ENCODE measurements around the gene DMAC2. TPM values are rescaled to one million over a fixed set of nuclear protein-coding genes. Genes with fewer than 3 reads are reported as not detected.
"Not testable (repeated sequence)": the region's sequence is repeated elsewhere in the genome, so short reads cannot be mapped to it uniquely, and the experiment has no call there.

Gene DMAC2
- polyA plus RNA-seq, 3 donors: 50.5 to 73.2 (median 59.1) TPM

GRCh38 chr19:41452584-41453275 lies 13.0 kb upstream of the DMAC2 start:
- DNase-seq (ENCODE audit: extremely low read depth in 1 of 11, low read depth in 9 of 11, low spot score in 4 of 11): no peak

- no peak for DNase-seq (ENCODE audit: extremely low read depth in 1 of 11, low read depth in 9 of 11, low spot score in 4 of 11)
Measured at GRCh38 chr19:41449865-41450178, 10.1 kb upstream of the DMAC2 start.

GRCh38 chr19:41449079-41449864 lies 9.6 kb upstream of the DMAC2 start:
- peak in 10 of 11 donors; percentile 46 to 60 (median 54) for DNase-seq (ENCODE audit: extremely low read depth in 1 of 11, low read depth in 9 of 11, low spot score in 4 of 11)

- no peak for DNase-seq (ENCODE audit: extremely low read depth in 1 of 11, low read depth in 9 of 11, low spot score in 4 of 11)
Measured at GRCh38 chr19:41447732-41448332, 8.1 kb upstream of the DMAC2 start.

- DNase-seq (ENCODE audit: extremely low read depth in 1 of 11, low read depth in 9 of 11, low spot score in 4 of 11): no peak
Measured at GRCh38 chr19:41445575-41445974, 5.9 kb upstream of the DMAC2 start.

GRCh38 chr19:41443813-41444455 lies 4.2 kb upstream of the DMAC2 start:
- no peak for DNase-seq (ENCODE audit: extremely low read depth in 1 of 11, low read depth in 9 of 11, low spot score in 4 of 11)

GRCh38 chr19:41442473-41443355 lies 3.0 kb upstream of the DMAC2 start, which contains the start of gene ERICH4:
Gene ERICH4, plus strand, starts transcription at chr19:41443156. Its CDS starts 14 bp downstream, at chr19:41443170.
- DNase-seq (ENCODE audit: extremely low read depth in 1 of 11, low read depth in 9 of 11, low spot score in 4 of 11): no peak

GRCh38 chr19:41441321-41441945 lies 1.7 kb upstream of the DMAC2 start:
- no peak for DNase-seq (ENCODE audit: extremely low read depth in 1 of 11, low read depth in 9 of 11, low spot score in 4 of 11)

GRCh38 chr19:41437944-41438574 lies 1.7 kb downstream of the DMAC2 start:
- no peak for DNase-seq (ENCODE audit: extremely low read depth in 1 of 11, low read depth in 9 of 11, low spot score in 4 of 11)

GRCh38 chr19:41436674-41436951 lies 3.1 kb downstream of the DMAC2 start:
- DNase-seq (ENCODE audit: extremely low read depth in 1 of 11, low read depth in 9 of 11, low spot score in 4 of 11): no peak

GRCh38 chr19:41435936-41436673 lies 3.6 kb downstream of the DMAC2 start:
- DNase-seq (ENCODE audit: extremely low read depth in 1 of 11, low read depth in 9 of 11, low spot score in 4 of 11): no peak

GRCh38 chr19:41435376-41435775 lies 4.3 kb downstream of the DMAC2 start:
- DNase-seq (ENCODE audit: extremely low read depth in 1 of 11, low read depth in 9 of 11, low spot score in 4 of 11): not testable (repeated sequence)

- DNase-seq (ENCODE audit: extremely low read depth in 1 of 11, low read depth in 9 of 11, low spot score in 4 of 11): no peak
Measured at GRCh38 chr19:41434450-41434849, 5.3 kb downstream of the DMAC2 start.

- no peak for DNase-seq (ENCODE audit: extremely low read depth in 1 of 11, low read depth in 9 of 11, low spot score in 4 of 11)
Measured at GRCh38 chr19:41433171-41433570, 6.5 kb downstream of the DMAC2 start.

- no peak for DNase-seq (ENCODE audit: extremely low read depth in 1 of 11, low read depth in 9 of 11, low spot score in 4 of 11)
Measured at GRCh38 chr19:41431426-41432386, 8.0 kb downstream of the DMAC2 start.

GRCh38 chr19:41430922-41431321 lies 8.8 kb downstream of the DMAC2 start:
- DNase-seq (ENCODE audit: extremely low read depth in 1 of 11, low read depth in 9 of 11, low spot score in 4 of 11): no peak
